ENCODE results near the gene PHGDH. TPM values are rescaled to one million over a fixed set of nuclear protein-coding genes. Genes with fewer than 3 reads are reported as not detected.

The PHGDH gene
- total and polyA plus RNA-seq, 8 donors, result 2.3 to 45.8 (median 25.6) TPM

GRCh38 chr1:119675349-119676345 is 36.1 kb upstream of the PHGDH start:
- intact Hi-C loops (cut with DNase I; ENCODE audit: low total_unique reads), result no loop called here

GRCh38 chr1:119676571-119677206 is 35.0 kb upstream of the PHGDH start:
- intact Hi-C loops (cut with DNase I; ENCODE audit: low total_unique reads), result no loop called here
- peak in 1 of 2 donors; percentile 43 for DNase-seq
- no peak overlapping the region for H3K27ac ChIP-seq
- TF ChIP-seq POLR2A (IDR thresholded peaks at IDR 0.05) (no peak), EP300 (IDR thresholded peaks at IDR 0.05) (no peak), CTCF (IDR thresholded peaks at IDR 0.05) (no peak), POLR2AphosphoS5 (IDR thresholded peaks at IDR 0.05) (no peak)
- 79 to 96% (median 90%) methylated on average over 8 of the region's 8 CpGs for WGBS, 5 donors
- H3K4me1 ChIP-seq, result peaks cover 5 to 19% (median 14%) of the 10 kb centered on the region in 4 donors
- H3K9me3 ChIP-seq, result no peaks in the 10 kb centered on the region
- H3K36me3 ChIP-seq, result no peaks in the 10 kb centered on the region
- no peak overlapping the region for H3K4me3 ChIP-seq
- H3K27me3 ChIP-seq, result no peaks in the 10 kb centered on the region

More at GRCh38 chr1:119675349-119676345, 36.1 kb upstream of the PHGDH start:
- peak overlapping the region; percentile 22 to 71 (median 61) for H3K27ac ChIP-seq
- WGBS, 5 donors, result 8 to 19% (median 12%) methylated on average over 16 of the region's 16 CpGs
- H3K36me3 ChIP-seq, result no peaks in the 10 kb centered on the region
- TF ChIP-seq CTCF (IDR thresholded peaks at IDR 0.05) (peak in 5 of 7 experiments; percentile 69 to 87 (median 83)), POLR2A (IDR thresholded peaks at IDR 0.05) (no peak), EP300 (IDR thresholded peaks at IDR 0.05) (no peak), POLR2AphosphoS5 (IDR thresholded peaks at IDR 0.05) (no peak)
- no peaks in the 10 kb centered on the region for H3K27me3 ChIP-seq
- H3K4me1 ChIP-seq, result peaks cover 5 to 19% (median 14%) of the 10 kb centered on the region in 4 donors
- peak overlapping the region; percentile 37 to 46 (median 42) for H3K4me3 ChIP-seq
- no peaks in the 10 kb centered on the region for H3K9me3 ChIP-seq
- peak; percentile 86 to 94 for DNase-seq

GRCh38 chr1:119679223-119679622 is 32.5 kb upstream of the PHGDH start:
- Histone ChIP-seq H3K4me1 (peaks cover 5 to 19% (median 12%) of the 10 kb centered on the region in 4 donors), H3K27ac (no peak overlapping the region), H3K36me3 (no peaks in the 10 kb centered on the region), H3K4me3 (no peak overlapping the region), H3K9me3 (no peaks in the 10 kb centered on the region), H3K27me3 (no peaks in the 10 kb centered on the region)
- DNase-seq, result no peak
- WGBS, 5 donors, result 82 to 100% (median 92%) methylated on average over 1 of the region's 1 CpG
- TF ChIP-seq POLR2A (IDR thresholded peaks at IDR 0.05) (no peak), CTCF (IDR thresholded peaks at IDR 0.05) (no peak), POLR2AphosphoS5 (IDR thresholded peaks at IDR 0.05) (no peak), EP300 (IDR thresholded peaks at IDR 0.05) (no peak)
- intact Hi-C loops (cut with DNase I; ENCODE audit: low total_unique reads), result no loop called here

GRCh38 chr1:119680193-119680592 is 31.5 kb upstream of the PHGDH start:
- peaks cover 2 to 10% (median 9%) of the 10 kb centered on the region in 4 donors for H3K4me1 ChIP-seq
- H3K9me3 ChIP-seq, result no peaks in the 10 kb centered on the region
- WGBS, 5 donors, result 85 to 94% (median 90%) methylated on average over 3 of the region's 3 CpGs
- TF ChIP-seq EP300 (IDR thresholded peaks at IDR 0.05), result no peak
- no peak for TF ChIP-seq POLR2AphosphoS5 (IDR thresholded peaks at IDR 0.05)
- no peak for TF ChIP-seq POLR2A (IDR thresholded peaks at IDR 0.05)
- TF ChIP-seq CTCF (IDR thresholded peaks at IDR 0.05), result no peak
- H3K27me3 ChIP-seq, result no peaks in the 10 kb centered on the region
- intact Hi-C loops (cut with DNase I; ENCODE audit: low total_unique reads), result no loop called here
- no peaks in the 10 kb centered on the region for H3K36me3 ChIP-seq
- DNase-seq, result no peak
- no peak overlapping the region for H3K27ac ChIP-seq
- no peak overlapping the region for H3K4me3 ChIP-seq
